Osteocyte (in vitro differentiated cells): ENCODE results near the gene CACHD1. TPM values are rescaled to one million over a fixed set of nuclear protein-coding genes. Genes with fewer than 3 reads are reported as not detected.

ENCODE experiments used
- DNase-seq: peaks from one replicate; pipeline ENCODE4 v3.0.0; 2021; ENCODE audit warnings: mixed read lengths; ENCODE audit not compliant: unreplicated experiment; ENCODE audit errors: extremely low spot score
- H3K27ac Mint-ChIP-seq: one replicate; pipeline ENCODE4 v1.8.0; 2021; ENCODE audit warnings: mild to moderate bottlenecking, mixed read lengths; ENCODE audit not compliant: unreplicated experiment
- H3K27me3 Mint-ChIP-seq: one replicate; pipeline ENCODE4 v1.8.0; 2021; ENCODE audit warnings: mixed read lengths; ENCODE audit not compliant: unreplicated experiment
- H3K36me3 Mint-ChIP-seq: one replicate; pipeline ENCODE4 v1.8.0; 2021; ENCODE audit warnings: mixed read lengths; ENCODE audit not compliant: unreplicated experiment
- H3K4me1 Mint-ChIP-seq: one replicate; pipeline ENCODE4 v1.8.0; 2021; ENCODE audit warnings: mixed read lengths; ENCODE audit not compliant: unreplicated experiment
- H3K4me3 Mint-ChIP-seq: one replicate; pipeline ENCODE4 v1.8.0; 2021; ENCODE audit warnings: mild to moderate bottlenecking, moderate library complexity, mixed read lengths; ENCODE audit not compliant: unreplicated experiment
- H3K9me3 Mint-ChIP-seq: one replicate; pipeline ENCODE4 v1.8.0; 2021; ENCODE audit warnings: mixed read lengths; ENCODE audit not compliant: unreplicated experiment
- total RNA-seq: library from RNA; stranded (reverse); gene quantifications from 2 replicates; pipeline ENCODE4 v1.2.1, GENCODE V29; 2021
- TF ChIP-seq, protein P1 (sequence below): fragments of 200-600 bp; sonication (generic); IDR thresholded peaks from 2 replicates; pipeline ENCODE4 v1.5.0; 2021; ENCODE audit warnings: antibody characterized with exemption, mild to moderate bottlenecking, moderate library complexity

Gene CACHD1
- total RNA-seq, 1 donor from 2014 or later: 5.5 TPM

- Mint-ChIP-seq H3K9me3 (no peaks in the 10 kb centered on the region), H3K36me3 (no peaks in the 10 kb centered on the region), H3K27me3 (peaks cover 6% of the 10 kb centered on the region), H3K4me1 (peaks cover 7% of the 10 kb centered on the region), H3K4me3 (no peak overlapping the region), H3K27ac (no peak overlapping the region)
- DNase-seq: no peak
- TF ChIP-seq, protein P1, sequence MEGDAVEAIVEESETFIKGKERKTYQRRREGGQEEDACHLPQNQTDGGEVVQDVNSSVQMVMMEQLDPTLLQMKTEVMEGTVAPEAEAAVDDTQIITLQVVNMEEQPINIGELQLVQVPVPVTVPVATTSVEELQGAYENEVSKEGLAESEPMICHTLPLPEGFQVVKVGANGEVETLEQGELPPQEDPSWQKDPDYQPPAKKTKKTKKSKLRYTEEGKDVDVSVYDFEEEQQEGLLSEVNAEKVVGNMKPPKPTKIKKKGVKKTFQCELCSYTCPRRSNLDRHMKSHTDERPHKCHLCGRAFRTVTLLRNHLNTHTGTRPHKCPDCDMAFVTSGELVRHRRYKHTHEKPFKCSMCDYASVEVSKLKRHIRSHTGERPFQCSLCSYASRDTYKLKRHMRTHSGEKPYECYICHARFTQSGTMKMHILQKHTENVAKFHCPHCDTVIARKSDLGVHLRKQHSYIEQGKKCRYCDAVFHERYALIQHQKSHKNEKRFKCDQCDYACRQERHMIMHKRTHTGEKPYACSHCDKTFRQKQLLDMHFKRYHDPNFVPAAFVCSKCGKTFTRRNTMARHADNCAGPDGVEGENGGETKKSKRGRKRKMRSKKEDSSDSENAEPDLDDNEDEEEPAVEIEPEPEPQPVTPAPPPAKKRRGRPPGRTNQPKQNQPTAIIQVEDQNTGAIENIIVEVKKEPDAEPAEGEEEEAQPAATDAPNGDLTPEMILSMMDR: no peak
These were observed 16.3 kb downstream of the CACHD1 start for GRCh38 chr1:64486193-64486592.

GRCh38 chr1:64487061-64487460 is 17.1 kb downstream of the CACHD1 start:
- TF ChIP-seq, protein P1: no peak
- H3K4me1 Mint-ChIP-seq: peaks cover 4% of the 10 kb centered on the region
- no peaks in the 10 kb centered on the region for H3K9me3 Mint-ChIP-seq
- no peak overlapping the region for H3K4me3 Mint-ChIP-seq
- no peaks in the 10 kb centered on the region for H3K36me3 Mint-ChIP-seq
- no peak for DNase-seq
- peaks cover 6% of the 10 kb centered on the region for H3K27me3 Mint-ChIP-seq
- no peak overlapping the region for H3K27ac Mint-ChIP-seq

DNA sequence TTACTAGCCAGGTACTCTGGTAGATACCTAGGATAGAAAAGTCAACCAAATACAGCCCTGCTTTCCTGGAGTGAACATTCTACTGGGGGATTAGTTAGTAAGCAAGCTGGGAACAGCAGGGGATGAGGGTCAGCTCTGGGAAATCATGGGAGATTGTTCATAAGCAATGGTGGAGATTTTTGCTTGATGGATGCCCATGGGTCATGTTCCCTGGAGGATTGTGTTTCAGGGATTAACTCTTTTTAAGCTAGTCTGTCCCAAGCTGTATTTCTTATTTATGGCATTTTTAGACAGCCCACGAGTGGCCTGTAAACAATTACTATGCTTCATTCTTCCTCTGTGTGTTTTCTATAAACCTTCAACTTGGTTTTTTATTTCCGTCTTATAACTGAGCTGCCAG is 18.9 kb downstream of the CACHD1 start:
- TF ChIP-seq, protein P1: no peak
- Mint-ChIP-seq H3K9me3 (no peaks in the 10 kb centered on the region), H3K4me3 (no peak overlapping the region), H3K27ac (no peak overlapping the region), H3K36me3 (no peaks in the 10 kb centered on the region), H3K4me1 (peaks cover 4% of the 10 kb centered on the region), H3K27me3 (peaks cover 4% of the 10 kb centered on the region)
- no peak for DNase-seq

GRCh38 chr1:64489707-64490106 is 19.8 kb downstream of the CACHD1 start:
- Mint-ChIP-seq H3K36me3 (no peaks in the 10 kb centered on the region), H3K4me1 (peaks cover 4% of the 10 kb centered on the region), H3K27ac (no peak overlapping the region), H3K9me3 (no peaks in the 10 kb centered on the region), H3K4me3 (no peak overlapping the region), H3K27me3 (peaks cover 4% of the 10 kb centered on the region)
- no peak for DNase-seq
- TF ChIP-seq, protein P1: no peak

DNA sequence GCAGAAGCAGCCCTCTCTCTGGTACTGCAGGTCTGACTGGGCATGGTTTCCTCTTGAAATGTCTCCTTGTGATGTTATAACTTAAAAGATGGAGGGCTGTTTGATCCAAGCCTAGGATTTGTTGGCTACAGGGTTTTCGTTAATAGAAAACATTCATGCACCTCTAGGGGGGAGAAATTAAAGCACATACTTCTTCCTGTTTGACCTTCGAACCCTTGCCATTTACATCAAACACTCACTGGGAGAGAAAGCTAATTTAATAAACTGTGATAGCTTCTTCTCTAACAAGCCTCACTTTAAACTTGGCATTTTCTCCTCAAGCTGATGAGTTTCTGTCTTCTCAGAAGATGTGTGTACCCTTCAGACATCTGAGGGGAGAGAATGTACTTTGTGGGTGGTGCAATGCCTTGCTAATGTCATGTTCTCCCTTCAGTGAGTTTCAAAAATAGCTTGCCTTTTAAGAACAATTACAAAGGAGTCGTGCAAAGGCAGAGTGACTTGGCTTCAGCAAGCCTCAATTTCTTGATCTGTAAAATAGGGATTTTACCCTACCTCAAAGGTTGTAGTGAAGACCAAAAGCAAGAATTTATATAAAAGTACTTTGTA is 20.4 kb downstream of the CACHD1 start:
- TF ChIP-seq, protein P1: no peak
- DNase-seq: no peak
- Mint-ChIP-seq H3K9me3 (no peaks in the 10 kb centered on the region), H3K4me3 (no peak overlapping the region), H3K4me1 (peaks cover 6% of the 10 kb centered on the region), H3K27me3 (peaks cover 4% of the 10 kb centered on the region), H3K36me3 (no peaks in the 10 kb centered on the region), H3K27ac (no peak overlapping the region)
